ENCODE data around the gene TEX22.
A peak's percentile ranks its signal among the peaks of the same experiment; 100 is the strongest.

Gene TEX22

GRCh38 chr14:105385698-105386365, 12.5 kb upstream of the TEX22 start:
- Histone ChIP-seq H2AFZ (ENCODE audit: low read length) (no peak overlapping the region), H2BK120ac (ENCODE audit: low read depth, low read length) (no peak overlapping the region), H3K4me1 (ENCODE audit: control insufficient read depth in 2 of 2, insufficient read depth in 1 of 2, low read depth in 1 of 2, low read length in 2 of 2) (no peaks in the 10 kb centered on the region), H3K79me1 (ENCODE audit: low read depth, low read length) (peaks cover 3% of the 10 kb centered on the region), H3K4me2 (ENCODE audit: insufficient read depth, low read length, poor library complexity, severe bottlenecking) (no peak overlapping the region), H2BK12ac (ENCODE audit: low read length) (no peak overlapping the region), H3K27me3 (ENCODE audit: control insufficient read depth in 3 of 3, insufficient read depth in 3 of 3, low read depth in 1 of 3, low read length in 3 of 3) (no peaks in the 10 kb centered on the region), H2BK15ac (ENCODE audit: low read length) (no peak overlapping the region), H3K36me3 (replicated peaks in 1 of 2; ENCODE audit: control insufficient read depth in 2 of 2, insufficient read depth in 2 of 2, low read length in 2 of 2) (peaks cover 11 to 63% of the 10 kb centered on the region in 2 donors), H3K18ac (ENCODE audit: low read length) (no peak overlapping the region), H3K4me3 (ENCODE audit: low read length in 2 of 2) (no peak overlapping the region), H3K4ac (ENCODE audit: low read length) (no peak overlapping the region), H4K91ac (ENCODE audit: low read depth, low read length, poor library complexity) (no peak overlapping the region), H3K14ac (ENCODE audit: low read length) (no peak overlapping the region), H3K9me3 (replicated peaks in 1 of 2; ENCODE audit: control insufficient read depth in 2 of 2, insufficient read depth in 1 of 2, low read depth in 1 of 2, low read length in 2 of 2) (no peaks in the 10 kb centered on the region), H3K9ac (ENCODE audit: low read depth, low read length, poor library complexity) (no peak overlapping the region), H4K8ac (ENCODE audit: low read depth, low read length) (no peak overlapping the region), H2BK5ac (ENCODE audit: low read length) (no peak overlapping the region), H3K27ac (replicated peaks; ENCODE audit: low read length) (no peak overlapping the region), H3K23ac (ENCODE audit: low read depth, low read length, poor library complexity) (no peak overlapping the region), H2AK5ac (ENCODE audit: low read depth, low read length) (no peak overlapping the region)
- no CpG with 5 or more reads among the region's 22 CpGs for WGBS, 2 donors (ENCODE audit: extremely low coverage in 2 of 2, insufficient read length in 2 of 2, insufficient replicate concordance in 1 of 2)
- no peak for DNase-seq (ENCODE audit: low spot score)

GRCh38 chr14:105386581-105387529, 11.5 kb upstream of the TEX22 start:
- no peaks in the 10 kb centered on the region for H3K4me1 ChIP-seq (ENCODE audit: control insufficient read depth in 2 of 2, insufficient read depth in 1 of 2, low read depth in 1 of 2, low read length in 2 of 2)

GRCh38 chr14:105387530-105387922, 10.8 kb upstream of the TEX22 start:
- no peak overlapping the region for H3K27ac ChIP-seq (replicated peaks; ENCODE audit: low read length)
- peak overlapping the region; percentile 65 for H4K8ac ChIP-seq (ENCODE audit: low read depth, low read length)
- no peak for DNase-seq (ENCODE audit: low spot score)

More at GRCh38 chr14:105386581-105387529, 11.5 kb upstream of the TEX22 start:
- Histone ChIP-seq H3K36me3 (replicated peaks in 1 of 2; ENCODE audit: control insufficient read depth in 2 of 2, insufficient read depth in 2 of 2, low read length in 2 of 2) (peaks cover 11 to 55% of the 10 kb centered on the region in 2 donors), H3K4ac (ENCODE audit: low read length) (peak overlapping the region; percentile 66), H3K4me2 (ENCODE audit: insufficient read depth, low read length, poor library complexity, severe bottlenecking) (no peak overlapping the region), H3K18ac (ENCODE audit: low read length) (peak overlapping the region; percentile 57), H2BK15ac (ENCODE audit: low read length) (no peak overlapping the region), H2BK12ac (ENCODE audit: low read length) (no peak overlapping the region), H3K27me3 (ENCODE audit: control insufficient read depth in 3 of 3, insufficient read depth in 3 of 3, low read depth in 1 of 3, low read length in 3 of 3) (no peaks in the 10 kb centered on the region), H4K8ac (ENCODE audit: low read depth, low read length) (no peak overlapping the region), H2BK5ac (ENCODE audit: low read length) (no peak overlapping the region), H2AFZ (ENCODE audit: low read length) (no peak overlapping the region), H3K79me1 (ENCODE audit: low read depth, low read length) (peaks cover 3% of the 10 kb centered on the region), H3K9ac (ENCODE audit: low read depth, low read length, poor library complexity) (peak overlapping the region; percentile 44), H3K9me3 (replicated peaks in 1 of 2; ENCODE audit: control insufficient read depth in 2 of 2, insufficient read depth in 1 of 2, low read depth in 1 of 2, low read length in 2 of 2) (no peaks in the 10 kb centered on the region), H4K91ac (ENCODE audit: low read depth, low read length, poor library complexity) (no peak overlapping the region), H3K23ac (ENCODE audit: low read depth, low read length, poor library complexity) (peak overlapping the region; percentile 65), H3K4me3 (ENCODE audit: low read length in 2 of 2) (no peak overlapping the region), H3K27ac (replicated peaks; ENCODE audit: low read length) (no peak overlapping the region), H2AK5ac (ENCODE audit: low read depth, low read length) (peak overlapping the region; percentile 75), H3K14ac (ENCODE audit: low read length) (peak overlapping the region; percentile 89), H2BK120ac (ENCODE audit: low read depth, low read length) (no peak overlapping the region)
- no peak for DNase-seq (ENCODE audit: low spot score)
- WGBS, 2 donors (ENCODE audit: extremely low coverage in 2 of 2, insufficient read length in 2 of 2, insufficient replicate concordance in 1 of 2): no CpG with 5 or more reads among the region's 33 CpGs

More at GRCh38 chr14:105387530-105387922, 10.8 kb upstream of the TEX22 start:
- Histone ChIP-seq H3K18ac (ENCODE audit: low read length) (no peak overlapping the region), H3K14ac (ENCODE audit: low read length) (peak overlapping the region; percentile 89), H4K91ac (ENCODE audit: low read depth, low read length, poor library complexity) (no peak overlapping the region), H2AK5ac (ENCODE audit: low read depth, low read length) (peak overlapping the region; percentile 75), H3K9ac (ENCODE audit: low read depth, low read length, poor library complexity) (peak overlapping the region; percentile 44), H2AFZ (ENCODE audit: low read length) (no peak overlapping the region), H2BK15ac (ENCODE audit: low read length) (no peak overlapping the region), H3K4me2 (ENCODE audit: insufficient read depth, low read length, poor library complexity, severe bottlenecking) (no peak overlapping the region), H2BK5ac (ENCODE audit: low read length) (no peak overlapping the region), H3K36me3 (replicated peaks in 1 of 2; ENCODE audit: control insufficient read depth in 2 of 2, insufficient read depth in 2 of 2, low read length in 2 of 2) (peaks cover 9 to 54% of the 10 kb centered on the region in 2 donors), H2BK120ac (ENCODE audit: low read depth, low read length) (no peak overlapping the region), H3K4me3 (ENCODE audit: low read length in 2 of 2) (no peak overlapping the region), H3K4me1 (ENCODE audit: control insufficient read depth in 2 of 2, insufficient read depth in 1 of 2, low read depth in 1 of 2, low read length in 2 of 2) (no peaks in the 10 kb centered on the region), H3K27me3 (ENCODE audit: control insufficient read depth in 3 of 3, insufficient read depth in 3 of 3, low read depth in 1 of 3, low read length in 3 of 3) (no peaks in the 10 kb centered on the region), H3K23ac (ENCODE audit: low read depth, low read length, poor library complexity) (peak overlapping the region; percentile 65), H3K9me3 (replicated peaks in 1 of 2; ENCODE audit: control insufficient read depth in 2 of 2, insufficient read depth in 1 of 2, low read depth in 1 of 2, low read length in 2 of 2) (no peaks in the 10 kb centered on the region), H3K79me1 (ENCODE audit: low read depth, low read length) (peaks cover 4% of the 10 kb centered on the region), H3K4ac (ENCODE audit: low read length) (peak overlapping the region; percentile 66), H2BK12ac (ENCODE audit: low read length) (no peak overlapping the region)
- WGBS, 2 donors (ENCODE audit: extremely low coverage in 2 of 2, insufficient read length in 2 of 2, insufficient replicate concordance in 1 of 2): no CpG with 5 or more reads among the region's 10 CpGs
